GM19328 (cell line): Measurements from ENCODE around the gene ZNF467.

ENCODE experiments used
- ATAC-seq: cut with Tn5 transposase; IDR thresholded peaks from one replicate; pipeline ENCODE4 v1.9.1; 2021; ENCODE audit warnings: mild to moderate bottlenecking, moderate library complexity; ENCODE audit not compliant: unreplicated experiment

Gene ZNF467

GRCh38 chr7:149751043-149751775 is 22.2 kb downstream of the ZNF467 start:
- ATAC-seq, result no peak

GRCh38 chr7:149750122-149750845 is 23.1 kb downstream of the ZNF467 start:
- ATAC-seq, result no peak

GRCh38 chr7:149748076-149748874 is 25.1 kb downstream of the ZNF467 start:
- no peak for ATAC-seq

GRCh38 chr7:149743476-149744255 is 29.7 kb downstream of the ZNF467 start:
- ATAC-seq, result no peak

GRCh38 chr7:149742075-149742701 is 31.2 kb downstream of the ZNF467 start:
- no peak for ATAC-seq

- ATAC-seq, result no peak
Observed at GRCh38 chr7:149741629-149742028, 31.8 kb downstream of the ZNF467 start.

- no peak for ATAC-seq
Observed at GRCh38 chr7:149736478-149737360, 36.7 kb downstream of the ZNF467 start.

- ATAC-seq, result no peak
Observed at GRCh38 chr7:149735779-149736477, 37.5 kb downstream of the ZNF467 start.

GRCh38 chr7:149735181-149735602 is 38.2 kb downstream of the ZNF467 start:
- ATAC-seq, result no peak

- ATAC-seq, result no peak
Observed at GRCh38 chr7:149734791-149735075, 38.7 kb downstream of the ZNF467 start.

GRCh38 chr7:149733924-149734790 is 39.2 kb downstream of the ZNF467 start:
- ATAC-seq, result no peak

GRCh38 chr7:149733131-149733923 is 40.1 kb downstream of the ZNF467 start:
- no peak for ATAC-seq

- no peak for ATAC-seq
Observed at GRCh38 chr7:149732611-149733010, 40.8 kb downstream of the ZNF467 start.

GRCh38 chr7:149732111-149732561 is 41.3 kb downstream of the ZNF467 start:
- no peak for ATAC-seq

- ATAC-seq, result no peak
Observed at GRCh38 chr7:149731207-149731955, 42.0 kb downstream of the ZNF467 start.
